Activated CD8-positive, alpha-beta memory T cell treated with anti-CD3 and anti-CD28 coated beads, Interleukin-2, amount 50 U/mL, for 24 hours (primary cell): ENCODE results near the gene PCSK1N.
"Not testable (repeated sequence)": the region's sequence is repeated elsewhere in the genome, so short reads cannot be mapped to it uniquely, and the experiment has no call there.

Source experiments
- DNase-seq: peaks from one replicate; pipeline ENCODE4 v3.0.0-alpha.2; 2020; ENCODE audit errors: extremely low read depth

Gene PCSK1N

GRCh38 chrX:48823053-48823452 is 12.4 kb downstream of the PCSK1N start:
- DNase-seq = no peak

GRCh38 chrX:48819394-48819793 is 16.0 kb downstream of the PCSK1N start:
- DNase-seq = not testable (repeated sequence)

- no peak for DNase-seq
Measured at GRCh38 chrX:48818866-48819265, 16.5 kb downstream of the PCSK1N start.

GRCh38 chrX:48818098-48818497 is 17.3 kb downstream of the PCSK1N start:
- no peak for DNase-seq

GRCh38 chrX:48816014-48816810 is 19.2 kb downstream of the PCSK1N start:
- no peak for DNase-seq

GRCh38 chrX:48815266-48815665 is 20.1 kb downstream of the PCSK1N start:
- no peak for DNase-seq

- DNase-seq = no peak
Measured at GRCh38 chrX:48814722-48815121, 20.7 kb downstream of the PCSK1N start.

GRCh38 chrX:48813644-48814043 is 21.8 kb downstream of the PCSK1N start:
- no peak for DNase-seq

GRCh38 chrX:48806081-48806480 is 29.3 kb downstream of the PCSK1N start:
- no peak for DNase-seq

- DNase-seq = no peak
Measured at GRCh38 chrX:48802905-48803200, 32.6 kb downstream of the PCSK1N start.

GRCh38 chrX:48802089-48802904 is 33.1 kb downstream of the PCSK1N start:
- peak; percentile 36 for DNase-seq

- DNase-seq = peak; percentile 77
Measured at GRCh38 chrX:48801280-48802088, 33.9 kb downstream of the PCSK1N start, which contains the start of gene HDAC6. Gene HDAC6, plus strand, starts transcription at chrX:48802067. Its CDS starts 626 bp downstream, at chrX:48802693.

GRCh38 chrX:48800574-48801279 is 34.7 kb downstream of the PCSK1N start:
- DNase-seq = no peak

- no peak for DNase-seq
Measured at GRCh38 chrX:48798318-48798717, 37.1 kb downstream of the PCSK1N start.

- no peak for DNase-seq
Measured at GRCh38 chrX:48794911-48795515, 40.4 kb downstream of the PCSK1N start.

- DNase-seq = no peak
Measured at GRCh38 chrX:48794340-48794910, 41.0 kb downstream of the PCSK1N start.

- DNase-seq = no peak
Measured at GRCh38 chrX:48793935-48794334, 41.5 kb downstream of the PCSK1N start.

- no peak for DNase-seq
Measured at GRCh38 chrX:48792219-48792618, 43.2 kb downstream of the PCSK1N start.

GRCh38 chrX:48791063-48791820 is 44.2 kb downstream of the PCSK1N start:
- no peak for DNase-seq

- DNase-seq = no peak
Measured at GRCh38 chrX:48790477-48790876, 44.9 kb downstream of the PCSK1N start.
